ENCODE results near the gene C5orf22.
"Not testable (repeated sequence)": the region's sequence is repeated elsewhere in the genome, so short reads cannot be mapped to it uniquely, and the experiment has no call there.

The C5orf22 gene

GRCh38 chr5:31596354-31596753, 64.3 kb downstream of the C5orf22 start:
- Histone ChIP-seq H3K27ac (no peak overlapping the region), H3K4me3 (no peak overlapping the region)

GRCh38 chr5:31598640-31599611, 66.8 kb downstream of the C5orf22 start:
- H3K27ac ChIP-seq, result no peak overlapping the region
- no peak overlapping the region for H3K4me3 ChIP-seq

- H3K27ac ChIP-seq, H3K4me3 ChIP-seq: not testable (repeated sequence)
Observed at GRCh38 chr5:31602305-31602704, 70.2 kb downstream of the C5orf22 start.

- Histone ChIP-seq H3K27ac (no peak overlapping the region), H3K4me3 (no peak overlapping the region)
Observed at GRCh38 chr5:31604240-31604639, 72.1 kb downstream of the C5orf22 start.

GRCh38 chr5:31604644-31605043, 72.5 kb downstream of the C5orf22 start:
- Histone ChIP-seq H3K27ac (no peak overlapping the region), H3K4me3 (no peak overlapping the region)

All from skin epidermis (tissue), 12 donors.